ENCODE data around the gene CACFD1. TPM values are rescaled to one million over a fixed set of nuclear protein-coding genes. Genes with fewer than 3 reads are reported as not detected.
"Not testable (repeated sequence)": the region's sequence is repeated elsewhere in the genome, so short reads cannot be mapped to it uniquely, and the experiment has no call there.

CACFD1 gene
- total and polyA plus RNA-seq, 3 experiments from 2014 or later = 1.3 to 2.6 (median 2.5) TPM

DNA sequence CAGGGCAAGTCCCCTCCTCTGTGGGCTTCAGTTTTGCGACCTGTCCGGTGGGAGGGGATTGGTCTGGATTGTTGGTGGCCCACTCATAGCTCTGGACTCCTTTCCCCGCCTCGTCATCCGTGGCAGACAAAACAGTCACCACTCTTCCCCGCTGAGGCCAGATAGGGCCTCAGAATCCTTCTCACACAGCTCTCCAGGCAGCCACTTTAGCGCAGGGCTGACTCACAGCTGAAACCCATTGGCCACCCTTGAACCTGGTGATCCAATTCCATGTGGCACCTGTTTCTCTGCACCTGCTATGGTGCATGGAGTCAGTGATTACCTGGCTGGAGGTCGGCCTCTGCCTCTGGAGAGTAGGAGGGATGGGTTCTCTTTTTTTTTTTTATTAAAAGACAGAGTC lies 15.8 kb upstream of the CACFD1 start:
- Mint-ChIP-seq H3K4me1 (no peaks in the 10 kb centered on the region), H3K27ac (no peak overlapping the region)
- H3K4me3 ChIP-seq (ENCODE audit: low read length) = no peak overlapping the region

DNA sequence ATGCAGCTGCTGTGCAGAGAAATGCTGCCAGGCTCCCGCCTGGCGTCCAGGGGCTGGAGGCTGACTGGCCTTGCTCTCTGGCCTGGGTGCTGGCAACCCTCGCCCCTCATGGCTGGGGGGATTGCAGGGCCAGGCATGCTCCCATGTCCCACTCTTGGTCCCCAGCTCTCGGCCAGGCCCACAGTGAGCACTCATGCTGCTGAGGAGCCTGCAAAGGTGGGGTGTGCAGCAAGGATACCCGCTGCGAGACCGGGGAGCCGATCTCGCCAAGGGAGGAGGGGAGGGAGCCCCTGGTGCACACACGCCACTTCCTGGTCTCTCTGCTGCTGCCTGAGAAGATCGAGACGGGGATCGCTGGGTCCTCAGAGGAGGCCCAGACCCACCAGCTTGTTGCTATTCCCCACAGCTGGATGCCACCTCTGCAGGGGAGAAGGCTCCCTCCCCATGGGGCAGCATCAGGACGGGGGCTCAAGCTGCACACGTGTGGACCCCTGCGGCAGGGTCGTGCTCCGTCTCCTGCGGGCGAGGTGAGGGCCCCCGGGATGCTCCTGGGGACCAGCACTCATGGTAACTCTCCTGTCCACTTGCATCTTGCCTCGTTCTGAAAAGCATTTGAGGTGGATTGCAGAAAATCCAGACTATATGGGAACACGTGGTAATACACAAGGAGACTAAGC lies 14.3 kb upstream of the CACFD1 start:
- Histone ChIP-seq H3K4me1 (ENCODE audit: insufficient read depth, low read length) (no peaks in the 10 kb centered on the region), H3K27me3 (ENCODE audit: insufficient read depth, low read length, poor library complexity, severe bottlenecking) (no peaks in the 10 kb centered on the region), H3K27ac (ENCODE audit: low read depth, low read length) (no peak overlapping the region), H3K4me3 (ENCODE audit: low read length) (no peak overlapping the region), H3K9me3 (ENCODE audit: low read length) (no peaks in the 10 kb centered on the region), H3K36me3 (ENCODE audit: insufficient read depth, low read length) (no peaks in the 10 kb centered on the region)
- peaks cover 9 to 10% of the 10 kb centered on the region in 2 donors for H3K27me3 Mint-ChIP-seq
- CTCF ChIA-PET = no interaction called here
- DNase-seq = no peak
- H3K27ac Mint-ChIP-seq = no peak overlapping the region
- H3K4me1 Mint-ChIP-seq = no peaks in the 10 kb centered on the region
- H3K4me3 Mint-ChIP-seq = no peak overlapping the region
- H3K9me3 Mint-ChIP-seq = no peaks in the 10 kb centered on the region
- no peaks in the 10 kb centered on the region for H3K36me3 Mint-ChIP-seq
- POLR2A ChIA-PET = no interaction called here

More for the DNA sequence above, 15.8 kb upstream of the CACFD1 start:
- Histone ChIP-seq H3K36me3 (ENCODE audit: insufficient read depth, low read length) (no peaks in the 10 kb centered on the region), H3K27ac (ENCODE audit: low read depth, low read length) (no peak overlapping the region), H3K9me3 (ENCODE audit: low read length) (no peaks in the 10 kb centered on the region), H3K27me3 (ENCODE audit: insufficient read depth, low read length, poor library complexity, severe bottlenecking) (no peaks in the 10 kb centered on the region), H3K4me1 (ENCODE audit: insufficient read depth, low read length) (no peaks in the 10 kb centered on the region)
- ChIA-PET POLR2A (no interaction called here), CTCF (no interaction called here)
- no peak for DNase-seq
- no peaks in the 10 kb centered on the region for H3K36me3 Mint-ChIP-seq
- no peaks in the 10 kb centered on the region for H3K9me3 Mint-ChIP-seq
- H3K27me3 Mint-ChIP-seq = peaks cover 9 to 10% of the 10 kb centered on the region in 2 donors
- no peak overlapping the region for H3K4me3 Mint-ChIP-seq

DNA sequence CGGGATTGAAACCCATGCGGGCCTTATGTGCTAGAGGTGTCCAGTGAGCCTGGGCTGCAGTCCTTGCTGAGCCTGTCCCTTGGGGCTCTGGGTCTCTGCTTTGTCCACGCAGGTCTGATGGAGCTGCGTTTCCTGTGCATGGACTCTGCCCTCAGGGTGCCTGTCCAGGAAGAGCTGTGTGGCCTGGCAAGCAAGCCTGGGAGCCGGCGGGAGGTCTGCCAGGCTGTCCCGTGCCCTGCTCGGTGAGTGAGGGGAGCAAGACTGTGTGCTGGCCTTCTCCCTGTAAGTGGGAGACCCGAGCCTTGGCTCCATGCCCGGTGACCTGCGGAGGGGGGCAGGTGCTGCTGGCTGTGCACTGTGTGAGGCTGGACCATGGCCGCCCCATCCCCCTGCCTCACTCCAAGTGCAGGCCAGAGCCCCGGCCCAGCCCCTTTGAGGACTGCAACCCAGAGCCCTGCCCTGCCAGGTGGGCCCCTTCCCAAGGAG lies 11.2 kb upstream of the CACFD1 start:
- Histone ChIP-seq H3K9me3 (ENCODE audit: low read length) (no peaks in the 10 kb centered on the region), H3K36me3 (ENCODE audit: insufficient read depth, low read length) (no peaks in the 10 kb centered on the region), H3K4me1 (ENCODE audit: insufficient read depth, low read length) (no peaks in the 10 kb centered on the region), H3K27ac (ENCODE audit: low read depth, low read length) (no peak overlapping the region), H3K4me3 (ENCODE audit: low read length) (no peak overlapping the region), H3K27me3 (ENCODE audit: insufficient read depth, low read length, poor library complexity, severe bottlenecking) (no peaks in the 10 kb centered on the region)
- Mint-ChIP-seq H3K9me3 (no peaks in the 10 kb centered on the region), H3K27ac (no peak overlapping the region), H3K36me3 (no peaks in the 10 kb centered on the region), H3K27me3 (peaks cover 9 to 10% of the 10 kb centered on the region in 2 donors), H3K4me1 (no peaks in the 10 kb centered on the region), H3K4me3 (no peak overlapping the region)
- ChIA-PET CTCF (no interaction called here), POLR2A (no interaction called here)
- DNase-seq = no peak

DNA sequence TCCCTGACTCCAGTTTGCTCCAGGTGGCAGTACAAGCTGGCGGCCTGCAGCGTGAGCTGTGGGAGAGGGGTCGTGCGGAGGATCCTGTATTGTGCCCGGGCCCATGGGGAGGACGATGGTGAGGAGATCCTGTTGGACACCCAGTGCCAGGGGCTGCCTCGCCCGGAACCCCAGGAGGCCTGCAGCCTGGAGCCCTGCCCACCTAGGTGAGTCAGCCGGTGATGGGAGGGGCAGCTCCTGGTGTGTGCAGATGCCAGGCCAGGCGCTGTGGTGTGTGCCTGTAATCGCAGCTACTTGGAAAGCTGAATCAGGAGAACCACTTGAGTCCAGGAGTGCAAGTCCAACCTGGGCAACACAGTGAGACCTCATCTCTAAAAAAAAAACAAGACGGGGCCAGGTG lies 10.0 kb upstream of the CACFD1 start:
- Histone ChIP-seq H3K9me3 (ENCODE audit: low read length) (no peaks in the 10 kb centered on the region), H3K36me3 (ENCODE audit: insufficient read depth, low read length) (no peaks in the 10 kb centered on the region), H3K4me3 (ENCODE audit: low read length) (no peak overlapping the region), H3K4me1 (ENCODE audit: insufficient read depth, low read length) (no peaks in the 10 kb centered on the region), H3K27ac (ENCODE audit: low read depth, low read length) (no peak overlapping the region), H3K27me3 (ENCODE audit: insufficient read depth, low read length, poor library complexity, severe bottlenecking) (no peaks in the 10 kb centered on the region)
- POLR2A ChIA-PET = no interaction called here
- CTCF ChIA-PET = no interaction called here
- Mint-ChIP-seq H3K4me1 (no peaks in the 10 kb centered on the region), H3K9me3 (no peaks in the 10 kb centered on the region), H3K27ac (no peak overlapping the region), H3K27me3 (peaks cover 8 to 10% of the 10 kb centered on the region in 2 donors), H3K4me3 (no peak overlapping the region), H3K36me3 (no peaks in the 10 kb centered on the region)
- no peak for DNase-seq

GRCh38 chr9:133451865-133452264 lies 7.9 kb upstream of the CACFD1 start:
- H3K36me3 Mint-ChIP-seq; H3K4me1 ChIP-seq (ENCODE audit: insufficient read depth, low read length); H3K27me3 Mint-ChIP-seq; H3K27ac ChIP-seq (ENCODE audit: low read depth, low read length); DNase-seq; H3K9me3 ChIP-seq (ENCODE audit: low read length); H3K4me3 ChIP-seq (ENCODE audit: low read length); H3K9me3 Mint-ChIP-seq; POLR2A ChIA-PET; H3K4me3 Mint-ChIP-seq; H3K4me1 Mint-ChIP-seq; H3K27me3 ChIP-seq (ENCODE audit: insufficient read depth, low read length, poor library complexity, severe bottlenecking); H3K36me3 ChIP-seq (ENCODE audit: insufficient read depth, low read length); CTCF ChIA-PET; H3K27ac Mint-ChIP-seq: not testable (repeated sequence)

GRCh38 chr9:133452562-133452961 lies 7.2 kb upstream of the CACFD1 start:
- Mint-ChIP-seq H3K27me3 (no peaks in the 10 kb centered on the region), H3K36me3 (no peaks in the 10 kb centered on the region), H3K27ac (no peak overlapping the region), H3K4me3 (no peak overlapping the region), H3K9me3 (no peaks in the 10 kb centered on the region), H3K4me1 (no peaks in the 10 kb centered on the region)
- POLR2A ChIA-PET = no interaction called here
- H3K36me3 ChIP-seq (ENCODE audit: insufficient read depth, low read length) = no peaks in the 10 kb centered on the region
- DNase-seq = no peak
- no peaks in the 10 kb centered on the region for H3K27me3 ChIP-seq (ENCODE audit: insufficient read depth, low read length, poor library complexity, severe bottlenecking)
- no peak overlapping the region for H3K4me3 ChIP-seq (ENCODE audit: low read length)
- no peaks in the 10 kb centered on the region for H3K4me1 ChIP-seq (ENCODE audit: insufficient read depth, low read length)
- no peak overlapping the region for H3K27ac ChIP-seq (ENCODE audit: low read depth, low read length)
- no peaks in the 10 kb centered on the region for H3K9me3 ChIP-seq (ENCODE audit: low read length)
- CTCF ChIA-PET = no interaction called here

GRCh38 chr9:133453651-133454050 lies 6.1 kb upstream of the CACFD1 start:
- Histone ChIP-seq H3K36me3 (ENCODE audit: insufficient read depth, low read length) (no peaks in the 10 kb centered on the region), H3K4me1 (ENCODE audit: insufficient read depth, low read length) (peaks cover under 1% of the 10 kb centered on the region), H3K27me3 (ENCODE audit: insufficient read depth, low read length, poor library complexity, severe bottlenecking) (no peaks in the 10 kb centered on the region), H3K9me3 (ENCODE audit: low read length) (no peaks in the 10 kb centered on the region), H3K4me3 (ENCODE audit: low read length) (no peak overlapping the region), H3K27ac (ENCODE audit: low read depth, low read length) (no peak overlapping the region)
- Mint-ChIP-seq H3K4me3 (no peak overlapping the region), H3K27me3 (peaks cover 0 to 2% of the 10 kb centered on the region in 2 donors), H3K4me1 (peaks cover 0 to under 1% (median 0%) of the 10 kb centered on the region in 3 donors), H3K36me3 (no peaks in the 10 kb centered on the region), H3K9me3 (no peaks in the 10 kb centered on the region), H3K27ac (no peak overlapping the region)
- ChIA-PET POLR2A (no interaction called here), CTCF (no interaction called here)
- DNase-seq = no peak

- peak overlapping the region in 1 of 7 donors; percentile 17 for H3K4me3 Mint-ChIP-seq
- no peak overlapping the region for H3K27ac ChIP-seq (ENCODE audit: low read depth, low read length)
- H3K9me3 Mint-ChIP-seq = no peaks in the 10 kb centered on the region
- peak overlapping the region in 1 of 8 donors; percentile 60 for H3K27ac Mint-ChIP-seq
- H3K4me1 ChIP-seq (ENCODE audit: insufficient read depth, low read length) = peaks cover 8% of the 10 kb centered on the region
- no peaks in the 10 kb centered on the region for H3K27me3 ChIP-seq (ENCODE audit: insufficient read depth, low read length, poor library complexity, severe bottlenecking)
- no peaks in the 10 kb centered on the region for H3K36me3 Mint-ChIP-seq
- ChIA-PET POLR2A (no interaction called here), CTCF (no interaction called here)
- H3K27me3 Mint-ChIP-seq = peaks cover 0 to 2% of the 10 kb centered on the region in 2 donors
- no peaks in the 10 kb centered on the region for H3K9me3 ChIP-seq (ENCODE audit: low read length)
- no peaks in the 10 kb centered on the region for H3K36me3 ChIP-seq (ENCODE audit: insufficient read depth, low read length)
- no peak for DNase-seq
- H3K4me3 ChIP-seq (ENCODE audit: low read length) = no peak overlapping the region
- H3K4me1 Mint-ChIP-seq = peaks cover 0 to 7% (median 2%) of the 10 kb centered on the region in 3 donors
Observed at GRCh38 chr9:133454325-133454724, 5.5 kb upstream of the CACFD1 start.
